PFSK-1 (cell line): ENCODE results near the gene EXOC6. TPM values are rescaled to one million over a fixed set of nuclear protein-coding genes. Genes with fewer than 3 reads are reported as not detected.
A peak's percentile ranks its signal among the peaks of the same experiment; 100 is the strongest.

Experiments
- FOXP2 ChIP-seq: optimal IDR thresholded peaks from 2 replicates; pipeline ENCODE3; 2011; ENCODE audit warnings: borderline replicate concordance, control low read depth, inconsistent platforms; ENCODE audit not compliant: insufficient read depth; ENCODE audit errors: extremely low read length, extremely low read depth
- POLR2AphosphoS5 ChIP-seq: IDR thresholded peaks from 2 replicates; pipeline ENCODE4 v1.6.1; 2012; ENCODE audit warnings: low read depth, mild to moderate bottlenecking, control low read depth, low read length, moderate library complexity
- REST ChIP-seq, 2 experiments: IDR thresholded peaks; 2 replicates each; pipeline versions ENCODE4 v1.6.1 to v1.8.0; 2011 to 2012; ENCODE audit warnings: low read depth in 2 of 2, low read length in 2 of 2, control low read depth in 1 of 2, inconsistent platforms in 1 of 2, mild to moderate bottlenecking in 1 of 2, moderate library complexity in 1 of 2; ENCODE audit not compliant: insufficient read depth in 1 of 2
- SIN3A ChIP-seq: IDR thresholded peaks from 2 replicates; pipeline ENCODE4 v1.6.1; 2012; ENCODE audit warnings: mild to moderate bottlenecking, low read length, moderate library complexity, borderline replicate concordance; ENCODE audit not compliant: insufficient read depth
- TAF1 ChIP-seq: IDR thresholded peaks from 2 replicates; pipeline ENCODE4 v1.6.1; 2012; ENCODE audit warnings: low read length, control low read depth, borderline replicate concordance; ENCODE audit not compliant: insufficient read depth
- polyA plus RNA-seq: library from polyadenylated mRNA; unstranded; fragments of >200 nt; gene quantifications from one replicate; pipeline ENCODE4 v1.2.1, GENCODE V29; 2012; ENCODE audit warnings: low read depth, missing spikeins; ENCODE audit not compliant: insufficient read length

Gene EXOC6
- polyA plus RNA-seq, result 2.9 TPM

- TF ChIP-seq SIN3A, result no peak
- peak; percentile 45; the same call in 1 of the 2 replicates for TF ChIP-seq POLR2AphosphoS5
- 0 out of 2 replicates have a peak, but pooled peaks have one; percentile 24 for TF ChIP-seq TAF1
- peak; percentile 36 for TF ChIP-seq FOXP2
- no peak for TF ChIP-seq REST (IDR thresholded peaks at IDR 0.05; ENCODE audit: insufficient read depth in 1 of 2, low read depth in 2 of 2, low read length in 2 of 2)
Measured at GRCh38 chr10:92848441-92849233, at the start of gene EXOC6. TSS of gene EXOC6 (plus strand) at chr10:92848520. CDS start at chr10:92848534, 14 bp downstream.

- TF ChIP-seq TAF1 (no peak), POLR2AphosphoS5 (no peak), FOXP2 (no peak), REST (IDR thresholded peaks at IDR 0.05; ENCODE audit: insufficient read depth in 1 of 2, low read depth in 2 of 2, low read length in 2 of 2) (no peak), SIN3A (no peak)
Measured at GRCh38 chr10:92799568-92799967, 48.8 kb upstream of the EXOC6 start.

GRCh38 chr10:92800134-92800733 is 48.1 kb upstream of the EXOC6 start:
- no peak for TF ChIP-seq POLR2AphosphoS5
- no peak for TF ChIP-seq FOXP2
- no peak for TF ChIP-seq SIN3A
- no peak for TF ChIP-seq REST (IDR thresholded peaks at IDR 0.05; ENCODE audit: insufficient read depth in 1 of 2, low read depth in 2 of 2, low read length in 2 of 2)

GRCh38 chr10:92801978-92802872 is 46.1 kb upstream of the EXOC6 start:
- TF ChIP-seq FOXP2 (no peak), REST (IDR thresholded peaks at IDR 0.05; ENCODE audit: insufficient read depth in 1 of 2, low read depth in 2 of 2, low read length in 2 of 2) (no peak), TAF1 (no peak), SIN3A (no peak), POLR2AphosphoS5 (no peak)
